Measurements from ENCODE around the gene ZFTA. TPM values are rescaled to one million over a fixed set of nuclear protein-coding genes. Genes with fewer than 3 reads are reported as not detected.

ZFTA gene
- total and polyA plus RNA-seq, 7 experiments from 2014 or later, result 0.04 to 3.6 (median 2.4) TPM

DNA sequence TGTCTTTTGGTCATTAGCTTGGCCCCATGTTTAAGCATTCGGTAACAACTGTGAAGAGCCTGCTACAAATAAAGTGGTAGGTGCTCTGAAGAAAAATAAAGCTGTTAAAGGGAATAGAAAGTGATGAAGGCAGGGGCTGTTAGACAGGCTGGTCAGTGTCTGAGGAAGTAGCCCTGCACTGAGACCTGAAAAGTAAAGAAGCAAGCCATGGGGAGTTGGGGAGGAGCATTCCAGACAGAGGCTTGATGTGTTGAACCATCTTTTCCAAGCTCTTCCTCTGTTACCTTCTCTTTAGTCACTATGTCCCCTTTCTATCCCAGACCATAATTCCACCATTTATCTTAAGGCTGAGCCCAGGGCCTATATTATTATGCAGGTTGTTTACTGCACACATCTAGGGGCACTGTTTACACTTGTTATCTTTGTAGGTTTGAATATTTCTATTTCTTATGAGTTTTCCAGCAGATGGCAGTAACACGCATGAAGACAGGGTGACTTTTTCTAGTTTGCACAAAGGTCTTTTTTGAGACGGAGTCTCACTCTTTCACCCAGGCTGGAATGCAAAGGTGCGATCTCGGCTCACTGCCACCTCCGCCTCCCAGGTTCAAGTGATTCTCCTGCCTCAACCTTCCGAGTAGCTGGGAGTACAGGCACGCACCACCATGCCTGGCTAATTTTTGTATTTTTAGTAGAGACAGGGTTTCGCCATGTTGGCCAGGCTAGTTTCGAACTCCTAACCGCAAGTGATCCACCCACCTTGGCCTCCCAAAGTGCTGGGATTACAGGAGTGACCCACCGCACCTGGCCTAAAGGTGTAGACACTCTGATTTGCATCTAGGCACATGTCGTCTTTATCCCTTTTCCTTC, 23.0 kb downstream of the ZFTA start:
- H3K27me3 ChIP-seq (ENCODE audit: control insufficient read depth in 2 of 2, insufficient read depth in 2 of 2, low read length in 2 of 2), result no peaks in the 10 kb centered on the region
- DNase-seq (no peak), ATAC-seq (no peak)
- peaks cover 0 to 15% (median 0%) of the 10 kb centered on the region in 7 donors for H3K4me1 Mint-ChIP-seq
- no peak overlapping the region for H3K4me3 Mint-ChIP-seq
- POLR2A ChIA-PET, result no interaction called here
- intact Hi-C loops (cut with micrococcal nuclease), result no loop called here
- H3K4me1 ChIP-seq (ENCODE audit: control insufficient read depth in 2 of 2, insufficient read depth in 2 of 2, low read length in 2 of 2), result no peaks in the 10 kb centered on the region
- no peak overlapping the region for H3K27ac Mint-ChIP-seq
- no peaks in the 10 kb centered on the region for H3K9me3 Mint-ChIP-seq
- peaks cover 0 to 8% (median 2%) of the 10 kb centered on the region in 5 donors for H3K36me3 Mint-ChIP-seq
- no peaks in the 10 kb centered on the region for H3K9me3 ChIP-seq (ENCODE audit: control insufficient read depth in 2 of 3, low read length in 3 of 3)
- no peak overlapping the region for H3K4me3 ChIP-seq (ENCODE audit: low read length)
- H3K36me3 ChIP-seq (ENCODE audit: control insufficient read depth in 2 of 3, insufficient read depth in 3 of 3, low read length in 3 of 3), result no peaks in the 10 kb centered on the region
- H3K27ac ChIP-seq (ENCODE audit: low read depth, low read length), result no peak overlapping the region
- no peaks in the 10 kb centered on the region for H3K27me3 Mint-ChIP-seq
- CTCF ChIA-PET, result interaction anchor here (1.4 kb wide), 1 partner anchor 10 kb away, joined by 3 read pairs; no protein-coding TSS in a partner anchor

DNA sequence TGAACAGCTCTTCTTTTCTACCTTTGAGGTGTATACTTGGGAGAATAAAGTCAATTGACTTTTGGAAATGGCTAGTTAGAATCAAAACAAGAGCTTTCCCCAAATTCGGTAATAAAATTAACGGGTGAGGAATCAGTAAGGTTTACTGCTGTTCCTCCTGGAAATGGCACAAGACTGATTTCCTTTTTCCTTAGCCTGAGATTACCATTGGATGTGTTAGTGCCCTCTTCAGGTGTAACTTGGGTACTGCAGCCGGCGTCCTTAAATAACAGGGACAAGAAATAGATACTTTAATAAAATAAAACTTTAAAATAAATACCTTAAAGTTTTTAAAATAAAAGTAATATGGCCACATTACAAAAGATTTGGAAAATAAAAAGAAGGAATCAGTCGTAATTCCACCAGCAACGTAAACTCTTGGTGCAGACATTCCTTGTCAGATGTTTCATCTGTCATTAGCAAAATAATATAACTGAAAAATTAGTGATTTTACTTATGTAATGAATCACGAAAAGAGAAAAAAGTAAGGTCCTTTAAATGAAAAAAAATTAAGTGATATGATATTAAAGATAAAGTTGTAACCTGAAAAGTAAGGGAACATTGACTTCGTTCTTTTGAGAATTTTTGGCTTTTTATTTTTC, 29.7 kb downstream of the ZFTA start:
- CTCF ChIA-PET, result interaction anchor here (0.6 to 3.8 kb wide), 18 partner anchors 37 to 915 kb away, joined by 3 to 26 read pairs (median 4); partner anchors contain the start of gene ATL3
- ATAC-seq, result peak; percentile 70
- POLR2A ChIA-PET, result interaction anchor here (1.2 kb wide), 1 partner anchor 57 kb away, joined by 3 read pairs; no protein-coding TSS in a partner anchor

DNA sequence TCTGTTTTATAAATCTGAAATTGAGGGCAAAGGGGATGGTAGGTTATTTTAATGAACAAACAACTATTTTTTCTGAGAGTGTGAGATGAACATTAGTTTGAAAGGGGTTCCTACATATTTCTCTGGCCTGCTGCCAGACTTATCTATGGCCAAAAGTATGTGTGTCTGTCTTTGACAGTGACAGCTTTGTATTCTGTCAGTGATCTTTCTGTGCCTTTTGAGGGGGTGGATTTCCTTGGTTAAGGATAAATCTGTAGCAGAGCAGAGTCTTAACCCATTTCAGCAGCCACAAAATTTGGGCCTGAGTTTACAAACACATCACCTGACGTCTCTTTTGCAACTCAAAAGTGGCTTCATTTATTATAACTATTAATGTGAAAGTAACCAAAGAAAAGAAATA, 30.9 kb downstream of the ZFTA start:
- ChIA-PET POLR2A (interaction anchor here (1.2 kb wide), 1 partner anchor 56 kb away, joined by 3 read pairs; no protein-coding TSS in a partner anchor), CTCF (interaction anchor here (0.7 to 3.8 kb wide), 9 partner anchors 13 to 268 kb away, joined by 3 to 26 read pairs (median 3); partner anchors contain the start of gene ATL3)
- H3K4me1 Mint-ChIP-seq, result peaks cover 3 to 8% (median 4%) of the 10 kb centered on the region in 7 donors
- DNase-seq, result no peak
- no peaks in the 10 kb centered on the region for H3K27me3 ChIP-seq (ENCODE audit: control insufficient read depth in 2 of 2, insufficient read depth in 2 of 2, low read length in 2 of 2)
- no peak overlapping the region for H3K4me3 Mint-ChIP-seq
- H3K36me3 Mint-ChIP-seq, result peaks cover 0 to 3% (median 0%) of the 10 kb centered on the region in 5 donors
- intact Hi-C loops (cut with micrococcal nuclease), result loop anchor here (1.0 to 2.0 kb wide), 8 partner anchors 56 to 703 kb away; partner anchors contain the start of genes ATL3 (in 2 of the 2) and RTN3 (in 1 of the 2)
- H3K36me3 ChIP-seq (ENCODE audit: control insufficient read depth in 2 of 3, insufficient read depth in 3 of 3, low read length in 3 of 3), result no peaks in the 10 kb centered on the region
- H3K4me3 ChIP-seq (ENCODE audit: low read length), result no peak overlapping the region
- no peaks in the 10 kb centered on the region for H3K9me3 ChIP-seq (ENCODE audit: control insufficient read depth in 2 of 3, low read length in 3 of 3)
- H3K9me3 Mint-ChIP-seq, result no peaks in the 10 kb centered on the region
- H3K27ac Mint-ChIP-seq, result peak overlapping the region in 6 of 9 donors; percentile 11 to 73 (median 22)
- H3K4me1 ChIP-seq (ENCODE audit: control insufficient read depth in 2 of 2, insufficient read depth in 2 of 2, low read length in 2 of 2), result no peaks in the 10 kb centered on the region
- H3K27ac ChIP-seq (ENCODE audit: low read depth, low read length), result no peak overlapping the region
- no peak for ATAC-seq
- no peaks in the 10 kb centered on the region for H3K27me3 Mint-ChIP-seq

More for the DNA sequence above, 29.7 kb downstream of the ZFTA start:
- Histone ChIP-seq H3K4me3 (ENCODE audit: low read length) (no peak overlapping the region), H3K4me1 (ENCODE audit: control insufficient read depth in 2 of 2, insufficient read depth in 2 of 2, low read length in 2 of 2) (no peaks in the 10 kb centered on the region), H3K27ac (ENCODE audit: low read depth, low read length) (no peak overlapping the region), H3K27me3 (ENCODE audit: control insufficient read depth in 2 of 2, insufficient read depth in 2 of 2, low read length in 2 of 2) (no peaks in the 10 kb centered on the region), H3K36me3 (ENCODE audit: control insufficient read depth in 2 of 3, insufficient read depth in 3 of 3, low read length in 3 of 3) (no peaks in the 10 kb centered on the region), H3K9me3 (ENCODE audit: control insufficient read depth in 2 of 3, low read length in 3 of 3) (no peaks in the 10 kb centered on the region)
- H3K9me3 Mint-ChIP-seq, result no peaks in the 10 kb centered on the region
- no peak overlapping the region for H3K4me3 Mint-ChIP-seq
- intact Hi-C loops (cut with micrococcal nuclease), result loop anchor here (1.0 to 2.0 kb wide), 8 partner anchors 58 to 704 kb away; partner anchors contain the start of genes ATL3 (in 2 of the 2) and RTN3 (in 1 of the 2)
- H3K36me3 Mint-ChIP-seq, result peaks cover 0 to 4% (median 0%) of the 10 kb centered on the region in 5 donors
- H3K27ac Mint-ChIP-seq, result peak overlapping the region in 3 of 9 donors; percentile 29 to 67 (median 45)
- DNase-seq, result peak in 8 of 9 donors; percentile 23 to 64 (median 46)
- peaks cover 3 to 8% (median 4%) of the 10 kb centered on the region in 7 donors for H3K4me1 Mint-ChIP-seq
- H3K27me3 Mint-ChIP-seq, result no peaks in the 10 kb centered on the region

DNA sequence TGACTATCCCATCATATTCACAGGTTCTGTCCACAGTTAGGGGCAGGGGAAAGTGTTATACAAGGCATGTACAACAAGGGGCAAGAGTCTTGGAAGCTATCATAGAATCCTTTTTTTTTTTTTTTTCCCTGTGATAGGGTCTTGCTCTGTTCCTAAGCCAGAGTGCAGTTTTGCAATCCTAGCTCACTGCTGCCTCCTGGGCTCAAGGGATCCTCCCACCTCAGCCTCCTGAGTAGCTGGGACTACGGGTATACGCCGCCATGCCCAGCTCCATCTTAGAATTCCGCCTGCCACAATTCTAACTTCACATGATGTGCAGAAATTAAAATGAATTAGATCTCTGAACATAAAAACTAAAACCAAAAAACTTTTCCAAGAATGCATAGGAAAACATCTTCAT, 31.7 kb downstream of the ZFTA start:
- Mint-ChIP-seq H3K27ac (peak overlapping the region in 1 of 9 donors; percentile 12), H3K4me3 (no peak overlapping the region), H3K9me3 (no peaks in the 10 kb centered on the region), H3K4me1 (peaks cover 3 to 8% (median 4%) of the 10 kb centered on the region in 7 donors), H3K36me3 (no peaks in the 10 kb centered on the region), H3K27me3 (no peaks in the 10 kb centered on the region)
- CTCF ChIA-PET, result interaction anchor here (0.7 to 3.8 kb wide), 4 partner anchors 67 to 468 kb away, joined by 4 to 26 read pairs (median 16); partner anchors contain the start of gene ATL3
- POLR2A ChIA-PET, result no interaction called here
- intact Hi-C loops (cut with micrococcal nuclease), result no loop called here
- no peaks in the 10 kb centered on the region for H3K9me3 ChIP-seq (ENCODE audit: control insufficient read depth in 2 of 3, low read length in 3 of 3)
- H3K27me3 ChIP-seq (ENCODE audit: control insufficient read depth in 2 of 2, insufficient read depth in 2 of 2, low read length in 2 of 2), result no peaks in the 10 kb centered on the region
- DNase-seq (no peak), ATAC-seq (no peak)
- H3K27ac ChIP-seq (ENCODE audit: low read depth, low read length), result no peak overlapping the region
- H3K36me3 ChIP-seq (ENCODE audit: control insufficient read depth in 2 of 3, insufficient read depth in 3 of 3, low read length in 3 of 3), result no peaks in the 10 kb centered on the region
- H3K4me1 ChIP-seq (ENCODE audit: control insufficient read depth in 2 of 2, insufficient read depth in 2 of 2, low read length in 2 of 2), result no peaks in the 10 kb centered on the region
- no peak overlapping the region for H3K4me3 ChIP-seq (ENCODE audit: low read length)

DNA sequence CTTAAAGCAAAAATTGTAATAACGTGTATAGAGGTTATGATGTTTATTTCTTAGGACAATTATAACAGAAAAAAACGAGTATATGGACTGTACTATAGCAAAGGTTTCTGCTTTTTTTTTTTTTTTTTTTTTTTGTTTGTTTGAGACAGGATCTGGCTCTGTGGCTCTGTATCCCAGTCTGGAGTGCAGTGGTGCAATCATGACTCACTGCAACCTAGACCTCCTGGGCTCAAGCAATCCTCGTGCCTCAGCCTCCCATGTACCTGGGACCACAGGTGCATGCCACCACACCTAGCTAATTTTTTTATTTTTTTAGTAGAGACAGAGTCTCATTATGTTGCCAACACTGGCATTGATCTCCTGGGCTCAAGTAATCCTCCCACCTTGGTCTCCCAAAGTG, 39.2 kb downstream of the ZFTA start:
- Mint-ChIP-seq H3K27ac (no peak overlapping the region), H3K4me1 (peaks cover 0 to 2% (median 0%) of the 10 kb centered on the region in 7 donors), H3K4me3 (no peak overlapping the region), H3K9me3 (no peaks in the 10 kb centered on the region), H3K36me3 (peaks cover 0 to 7% (median 0%) of the 10 kb centered on the region in 5 donors), H3K27me3 (no peaks in the 10 kb centered on the region)
- Histone ChIP-seq H3K9me3 (ENCODE audit: control insufficient read depth in 2 of 3, low read length in 3 of 3) (no peaks in the 10 kb centered on the region), H3K27ac (ENCODE audit: low read depth, low read length) (no peak overlapping the region), H3K36me3 (ENCODE audit: control insufficient read depth in 2 of 3, insufficient read depth in 3 of 3, low read length in 3 of 3) (no peaks in the 10 kb centered on the region), H3K4me1 (ENCODE audit: control insufficient read depth in 2 of 2, insufficient read depth in 2 of 2, low read length in 2 of 2) (no peaks in the 10 kb centered on the region), H3K27me3 (ENCODE audit: control insufficient read depth in 2 of 2, insufficient read depth in 2 of 2, low read length in 2 of 2) (no peaks in the 10 kb centered on the region), H3K4me3 (ENCODE audit: low read length) (no peak overlapping the region)
- ATAC-seq, result no peak
- intact Hi-C loops (cut with micrococcal nuclease), result no loop called here
- ChIA-PET CTCF (no interaction called here), POLR2A (no interaction called here)
- no peak for DNase-seq

DNA sequence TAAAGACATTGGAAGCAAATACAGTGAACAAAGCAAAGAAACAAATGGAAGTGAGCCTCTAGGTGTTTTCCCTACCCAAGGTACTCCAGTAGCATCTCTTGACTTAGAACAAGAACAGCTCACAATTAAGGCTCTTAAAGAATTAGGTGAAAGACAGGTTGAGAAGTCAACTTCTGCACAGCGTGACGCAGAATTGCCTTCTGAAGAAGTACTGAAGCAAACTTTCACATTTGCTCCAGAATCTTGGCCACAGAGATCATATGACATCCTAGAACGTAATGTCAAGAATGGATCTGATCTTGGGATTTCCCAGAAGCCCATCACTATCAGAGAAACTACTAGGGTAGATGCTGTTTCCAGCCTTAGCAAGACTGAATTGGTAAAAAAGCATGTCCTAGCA, 48.0 kb downstream of the ZFTA start:
- POLR2A ChIA-PET, result no interaction called here
- CTCF ChIA-PET, result no interaction called here
- no peaks in the 10 kb centered on the region for H3K9me3 ChIP-seq (ENCODE audit: control insufficient read depth in 2 of 3, low read length in 3 of 3)
- DNase-seq (no peak), ATAC-seq (no peak)
- H3K27me3 ChIP-seq (ENCODE audit: control insufficient read depth in 2 of 2, insufficient read depth in 2 of 2, low read length in 2 of 2), result no peaks in the 10 kb centered on the region
- Mint-ChIP-seq H3K4me3 (no peak overlapping the region), H3K27ac (no peak overlapping the region), H3K36me3 (peaks cover 0 to 4% (median 0%) of the 10 kb centered on the region in 5 donors), H3K27me3 (no peaks in the 10 kb centered on the region), H3K9me3 (no peaks in the 10 kb centered on the region), H3K4me1 (no peaks in the 10 kb centered on the region)
- H3K36me3 ChIP-seq (ENCODE audit: control insufficient read depth in 2 of 3, insufficient read depth in 3 of 3, low read length in 3 of 3), result no peaks in the 10 kb centered on the region
- H3K4me3 ChIP-seq (ENCODE audit: low read length), result no peak overlapping the region
- intact Hi-C loops (cut with micrococcal nuclease), result no loop called here
- no peak overlapping the region for H3K27ac ChIP-seq (ENCODE audit: low read depth, low read length)
- H3K4me1 ChIP-seq (ENCODE audit: control insufficient read depth in 2 of 2, insufficient read depth in 2 of 2, low read length in 2 of 2), result no peaks in the 10 kb centered on the region

Data from naive thymus-derived CD4-positive, alpha-beta T cell (primary cell).